Measurements from ENCODE around the gene TMEM235.

The TMEM235 gene

GRCh38 chr17:78289802-78290363 lies 58.5 kb downstream of the TMEM235 start (continued):
- TF ChIP-seq SP3 (tag by site-specific recombination; IDR thresholded peaks at IDR 0.05) (no peak; the same call in 1 of the 2 replicates), BCL11B (tag by site-specific recombination; IDR thresholded peaks at IDR 0.05; ENCODE audit: low read depth) (no peak), ZNF473 (tag by site-specific recombination; IDR thresholded peaks at IDR 0.05) (peak; percentile 39; the same call in 1 of the 2 replicates), PRDM1 (tag by site-specific recombination; IDR thresholded peaks at IDR 0.05) (peak; percentile 99), KLF1 (tag by site-specific recombination; IDR thresholded peaks at IDR 0.05) (peak; percentile 82), GLI4 (tag by site-specific recombination; IDR thresholded peaks at IDR 0.05) (peak; percentile 97), ZNF184 (tag by site-specific recombination; IDR thresholded peaks at IDR 0.05) (no peak), ZNF639 (tag by site-specific recombination; IDR thresholded peaks at IDR 0.05) (peak; percentile 85; the same call in 1 of the 2 replicates), ZNF513 (tag by site-specific recombination; IDR thresholded peaks at IDR 0.05) (no peak), ZNF292 (tag by site-specific recombination; IDR thresholded peaks at IDR 0.05; ENCODE audit: borderline replicate concordance, low read depth) (no peak), ZBTB48 (tag by site-specific recombination; IDR thresholded peaks at IDR 0.05) (peak; percentile 90), ZNF558 (tag by site-specific recombination; IDR thresholded peaks at IDR 0.05) (no peak), ZNF10 (tag by site-specific recombination; IDR thresholded peaks at IDR 0.05) (no peak), ZNF704 (tag by site-specific recombination; IDR thresholded peaks at IDR 0.05) (no peak), ZNF24 (tag by site-specific recombination; IDR thresholded peaks at IDR 0.05) (no peak), ZNF571 (tag by site-specific recombination; IDR thresholded peaks at IDR 0.05) (no peak), REPIN1 (tag by site-specific recombination; IDR thresholded peaks at IDR 0.05; ENCODE audit: low read depth) (no peak), ZNF514 (tag by site-specific recombination; IDR thresholded peaks at IDR 0.05) (no peak), ZNF121 (tag by site-specific recombination; IDR thresholded peaks at IDR 0.05) (no peak; the same call in 1 of the 2 replicates), ZNF114 (tag by site-specific recombination; IDR thresholded peaks at IDR 0.05) (no peak), ZBTB17 (tag by site-specific recombination; IDR thresholded peaks at IDR 0.05) (peak; percentile 77), HOXC10 (CRISPR knock-in tag; IDR thresholded peaks at IDR 0.05) (no peak), ZNF521 (tag by site-specific recombination; IDR thresholded peaks at IDR 0.05) (no peak), ZNF169 (tag by site-specific recombination; IDR thresholded peaks at IDR 0.05) (no peak), SCRT1 (tag by site-specific recombination; IDR thresholded peaks at IDR 0.05; ENCODE audit: borderline replicate concordance) (0 out of 2 replicates have a peak, but pooled peaks have one; percentile 65), ZNF341 (tag by site-specific recombination; IDR thresholded peaks at IDR 0.05; ENCODE audit: low read depth) (no peak), ZNF548 (tag by site-specific recombination; IDR thresholded peaks at IDR 0.05) (no peak)
- TF ChIP-seq, protein P1, sequence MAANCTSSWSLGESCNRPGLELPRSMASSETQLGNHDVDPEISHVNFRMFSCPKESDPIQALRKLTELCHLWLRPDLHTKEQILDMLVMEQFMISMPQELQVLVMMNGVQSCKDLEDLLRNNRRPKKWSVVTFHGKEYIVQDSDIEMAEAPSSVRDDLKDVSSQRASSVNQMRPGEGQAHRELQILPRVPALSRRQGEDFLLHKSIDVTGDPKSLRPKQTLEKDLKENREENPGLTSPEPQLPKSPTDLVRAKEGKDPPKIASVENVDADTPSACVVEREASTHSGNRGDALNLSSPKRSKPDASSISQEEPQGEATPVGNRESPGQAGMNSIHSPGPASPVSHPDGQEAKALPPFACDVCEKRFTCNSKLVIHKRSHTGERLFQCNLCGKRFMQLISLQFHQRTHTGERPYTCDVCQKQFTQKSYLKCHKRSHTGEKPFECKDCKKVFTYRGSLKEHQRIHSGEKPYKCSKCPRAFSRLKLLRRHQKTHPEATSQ (tag by site-specific recombination; IDR thresholded peaks at IDR 0.05): no peak
- TF ChIP-seq, protein P2, sequence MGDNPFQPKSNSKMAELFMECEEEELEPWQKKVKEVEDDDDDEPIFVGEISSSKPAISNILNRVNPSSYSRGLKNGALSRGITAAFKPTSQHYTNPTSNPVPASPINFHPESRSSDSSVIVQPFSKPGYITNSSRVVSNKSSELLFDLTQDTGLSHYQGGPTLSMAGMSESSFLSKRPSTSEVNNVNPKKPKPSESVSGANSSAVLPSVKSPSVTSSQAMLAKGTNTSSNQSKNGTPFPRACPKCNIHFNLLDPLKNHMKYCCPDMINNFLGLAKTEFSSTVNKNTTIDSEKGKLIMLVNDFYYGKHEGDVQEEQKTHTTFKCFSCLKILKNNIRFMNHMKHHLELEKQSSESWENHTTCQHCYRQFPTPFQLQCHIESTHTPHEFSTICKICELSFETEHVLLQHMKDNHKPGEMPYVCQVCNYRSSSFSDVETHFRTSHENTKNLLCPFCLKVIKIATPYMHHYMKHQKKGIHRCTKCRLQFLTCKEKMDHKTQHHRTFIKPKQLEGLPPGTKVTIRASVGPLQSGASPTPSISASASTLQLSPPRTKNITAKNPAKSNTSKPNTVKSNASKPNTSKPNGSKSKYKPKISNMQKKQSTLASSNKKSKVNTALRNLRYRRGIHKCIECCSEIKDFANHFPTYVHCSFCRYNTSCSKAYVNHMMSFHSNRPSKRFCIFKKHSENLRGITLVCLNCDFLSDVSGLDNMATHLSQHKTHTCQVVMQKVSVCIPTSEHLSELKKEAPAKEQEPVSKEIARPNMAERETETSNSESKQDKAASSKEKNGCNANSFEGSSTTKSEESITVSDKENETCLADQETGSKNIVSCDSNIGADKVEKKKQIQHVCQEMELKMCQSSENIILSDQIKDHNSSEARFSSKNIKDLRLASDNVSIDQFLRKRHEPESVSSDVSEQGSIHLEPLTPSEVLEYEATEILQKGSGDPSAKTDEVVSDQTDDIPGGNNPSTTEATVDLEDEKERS (tag by site-specific recombination; IDR thresholded peaks at IDR 0.05): no peak
- TF ChIP-seq, protein P3, sequence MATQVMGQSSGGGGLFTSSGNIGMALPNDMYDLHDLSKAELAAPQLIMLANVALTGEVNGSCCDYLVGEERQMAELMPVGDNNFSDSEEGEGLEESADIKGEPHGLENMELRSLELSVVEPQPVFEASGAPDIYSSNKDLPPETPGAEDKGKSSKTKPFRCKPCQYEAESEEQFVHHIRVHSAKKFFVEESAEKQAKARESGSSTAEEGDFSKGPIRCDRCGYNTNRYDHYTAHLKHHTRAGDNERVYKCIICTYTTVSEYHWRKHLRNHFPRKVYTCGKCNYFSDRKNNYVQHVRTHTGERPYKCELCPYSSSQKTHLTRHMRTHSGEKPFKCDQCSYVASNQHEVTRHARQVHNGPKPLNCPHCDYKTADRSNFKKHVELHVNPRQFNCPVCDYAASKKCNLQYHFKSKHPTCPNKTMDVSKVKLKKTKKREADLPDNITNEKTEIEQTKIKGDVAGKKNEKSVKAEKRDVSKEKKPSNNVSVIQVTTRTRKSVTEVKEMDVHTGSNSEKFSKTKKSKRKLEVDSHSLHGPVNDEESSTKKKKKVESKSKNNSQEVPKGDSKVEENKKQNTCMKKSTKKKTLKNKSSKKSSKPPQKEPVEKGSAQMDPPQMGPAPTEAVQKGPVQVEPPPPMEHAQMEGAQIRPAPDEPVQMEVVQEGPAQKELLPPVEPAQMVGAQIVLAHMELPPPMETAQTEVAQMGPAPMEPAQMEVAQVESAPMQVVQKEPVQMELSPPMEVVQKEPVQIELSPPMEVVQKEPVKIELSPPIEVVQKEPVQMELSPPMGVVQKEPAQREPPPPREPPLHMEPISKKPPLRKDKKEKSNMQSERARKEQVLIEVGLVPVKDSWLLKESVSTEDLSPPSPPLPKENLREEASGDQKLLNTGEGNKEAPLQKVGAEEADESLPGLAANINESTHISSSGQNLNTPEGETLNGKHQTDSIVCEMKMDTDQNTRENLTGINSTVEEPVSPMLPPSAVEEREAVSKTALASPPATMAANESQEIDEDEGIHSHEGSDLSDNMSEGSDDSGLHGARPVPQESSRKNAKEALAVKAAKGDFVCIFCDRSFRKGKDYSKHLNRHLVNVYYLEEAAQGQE (tag by site-specific recombination; IDR thresholded peaks at IDR 0.05): no peak; the same call in 1 of the 2 replicates

All from HEK293 (cell line).